Neutrophil (primary cell): ENCODE measurements around the gene PTPRN2.

ENCODE experiments used
- H3K27ac ChIP-seq: fragments of 200-600 bp; sonication (generic); 2 replicates; pipeline ENCODE4 v1.5.1; 2016; ENCODE audit warnings: mild to moderate bottlenecking, moderate library complexity
- H3K27me3 ChIP-seq: fragments of 200-600 bp; sonication (generic); 2 replicates; pipeline ENCODE4 v1.6.0; 2016; ENCODE audit warnings: mild to moderate bottlenecking
- H3K36me3 ChIP-seq: fragments of 200-600 bp; sonication (generic); 2 replicates; pipeline ENCODE4 v1.5.1; 2017
- H3K4me1 ChIP-seq, 2 experiments: fragments of 200-600 bp in 1 of 2; sonication (generic) in 1 of 2; 1 replicate in 1 of 2; 2 replicates in 1 of 2; pipeline versions ENCODE4 v1.5.1 to v1.6.1; 2013 to 2016; ENCODE audit warnings: low read depth in 1 of 2, low read length in 1 of 2, mild to moderate bottlenecking in 1 of 2, moderate library complexity in 1 of 2; ENCODE audit not compliant: control insufficient read depth in 1 of 2, insufficient read depth in 1 of 2
- H3K4me3 ChIP-seq, 2 experiments: fragments of 200-600 bp in 1 of 2; sonication (generic) in 1 of 2; 1 replicate in 1 of 2; 2 replicates in 1 of 2; pipeline ENCODE4 v1.5.1; 2013 to 2016; ENCODE audit warnings: low read depth in 1 of 2, low read length in 1 of 2, mild to moderate bottlenecking in 1 of 2, moderate library complexity in 1 of 2
- H3K9me3 ChIP-seq: fragments of 200-600 bp; sonication (generic); 2 replicates; pipeline ENCODE4 v1.5.1; 2016
- TF ChIP-seq, protein P1 (sequence below): fragments of 200-600 bp; sonication (generic); IDR thresholded peaks from 2 replicates; pipeline ENCODE4 v1.5.1; 2016; ENCODE audit warnings: antibody characterized with exemption

PTPRN2 gene

DNA sequence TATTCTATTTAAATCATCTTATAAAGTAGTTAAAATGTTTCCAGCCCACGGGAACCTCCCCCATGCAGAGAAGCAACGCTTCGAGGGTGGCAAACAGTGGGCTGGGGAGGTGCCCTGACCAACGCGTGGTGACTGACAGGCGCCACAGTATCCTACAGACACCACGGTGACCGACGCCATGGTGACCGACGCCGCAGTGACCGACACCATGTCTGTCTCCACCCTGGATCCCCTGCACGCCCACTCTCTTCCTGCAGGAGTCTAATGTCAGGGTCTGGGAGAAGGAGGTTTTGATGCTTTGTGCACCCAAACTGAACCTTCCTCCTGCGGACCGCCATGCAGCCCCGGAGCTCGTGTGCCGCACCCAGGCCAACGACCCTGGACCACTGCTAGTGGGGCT, 464.4 kb downstream of the PTPRN2 start:
- no peaks in the 10 kb centered on the region for H3K4me1 ChIP-seq
- no peaks in the 10 kb centered on the region for H3K36me3 ChIP-seq
- no peaks in the 10 kb centered on the region for H3K27me3 ChIP-seq
- no peak overlapping the region for H3K4me3 ChIP-seq
- H3K9me3 ChIP-seq, result no peaks in the 10 kb centered on the region
- H3K27ac ChIP-seq, result no peak overlapping the region
- TF ChIP-seq, protein P1, sequence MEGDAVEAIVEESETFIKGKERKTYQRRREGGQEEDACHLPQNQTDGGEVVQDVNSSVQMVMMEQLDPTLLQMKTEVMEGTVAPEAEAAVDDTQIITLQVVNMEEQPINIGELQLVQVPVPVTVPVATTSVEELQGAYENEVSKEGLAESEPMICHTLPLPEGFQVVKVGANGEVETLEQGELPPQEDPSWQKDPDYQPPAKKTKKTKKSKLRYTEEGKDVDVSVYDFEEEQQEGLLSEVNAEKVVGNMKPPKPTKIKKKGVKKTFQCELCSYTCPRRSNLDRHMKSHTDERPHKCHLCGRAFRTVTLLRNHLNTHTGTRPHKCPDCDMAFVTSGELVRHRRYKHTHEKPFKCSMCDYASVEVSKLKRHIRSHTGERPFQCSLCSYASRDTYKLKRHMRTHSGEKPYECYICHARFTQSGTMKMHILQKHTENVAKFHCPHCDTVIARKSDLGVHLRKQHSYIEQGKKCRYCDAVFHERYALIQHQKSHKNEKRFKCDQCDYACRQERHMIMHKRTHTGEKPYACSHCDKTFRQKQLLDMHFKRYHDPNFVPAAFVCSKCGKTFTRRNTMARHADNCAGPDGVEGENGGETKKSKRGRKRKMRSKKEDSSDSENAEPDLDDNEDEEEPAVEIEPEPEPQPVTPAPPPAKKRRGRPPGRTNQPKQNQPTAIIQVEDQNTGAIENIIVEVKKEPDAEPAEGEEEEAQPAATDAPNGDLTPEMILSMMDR, result no peak

DNA sequence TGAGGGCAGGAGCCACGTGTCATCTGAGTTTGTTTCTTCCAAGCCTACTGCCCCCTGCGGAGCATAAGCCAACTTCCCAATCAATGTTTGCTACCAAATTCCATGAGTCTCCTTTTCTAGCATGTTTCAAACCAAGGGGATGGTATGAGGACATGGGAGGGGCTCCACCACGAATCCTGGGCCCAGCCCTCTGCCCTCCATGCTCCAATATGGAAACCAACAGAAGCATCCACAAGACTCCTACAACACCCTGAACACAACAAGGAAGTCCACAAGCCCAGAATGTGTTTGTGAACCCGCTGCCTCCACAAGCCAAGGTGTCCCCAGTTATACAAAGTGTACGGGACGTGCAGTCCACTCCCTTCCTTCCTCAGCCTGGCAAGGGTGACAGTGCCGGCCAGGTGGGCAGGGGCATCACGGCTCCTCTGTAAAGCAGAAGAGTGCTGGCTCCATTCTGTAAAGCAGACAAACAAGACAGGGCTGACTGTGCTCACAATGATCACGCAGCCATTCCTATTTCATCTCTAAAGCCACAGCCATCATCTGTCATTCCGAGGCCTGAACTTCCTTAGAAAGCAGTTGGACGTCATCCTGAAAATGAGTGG, 466.1 kb downstream of the PTPRN2 start:
- no peaks in the 10 kb centered on the region for H3K36me3 ChIP-seq
- no peak overlapping the region for H3K27ac ChIP-seq
- H3K27me3 ChIP-seq, result no peaks in the 10 kb centered on the region
- H3K4me1 ChIP-seq, result no peaks in the 10 kb centered on the region
- H3K4me3 ChIP-seq, result no peak overlapping the region
- H3K9me3 ChIP-seq, result no peaks in the 10 kb centered on the region
- TF ChIP-seq, protein P1, result no peak

DNA sequence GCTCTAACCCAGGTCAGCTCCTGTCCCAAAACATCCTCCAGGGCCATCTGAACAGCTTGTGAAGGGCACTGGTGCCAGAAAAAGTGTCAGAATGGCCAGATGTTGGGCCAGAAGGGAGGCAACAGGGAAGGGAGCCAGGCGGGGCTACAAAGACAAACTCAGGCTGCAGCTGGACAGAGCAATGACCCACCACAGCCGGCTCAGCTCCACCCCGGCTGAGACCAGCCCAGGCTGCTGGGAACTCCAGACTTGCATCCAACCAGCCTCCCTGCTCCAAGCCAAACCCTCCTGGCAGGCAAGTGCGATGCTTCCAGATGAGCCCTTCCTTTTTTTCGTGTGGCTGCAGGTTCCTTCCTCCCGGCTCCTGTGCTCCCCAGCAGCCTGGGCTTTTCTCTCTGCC, 466.9 kb downstream of the PTPRN2 start:
- TF ChIP-seq, protein P1, result no peak
- Histone ChIP-seq H3K27me3 (no peaks in the 10 kb centered on the region), H3K27ac (no peak overlapping the region), H3K36me3 (no peaks in the 10 kb centered on the region), H3K4me1 (no peaks in the 10 kb centered on the region), H3K9me3 (no peaks in the 10 kb centered on the region), H3K4me3 (no peak overlapping the region)

DNA sequence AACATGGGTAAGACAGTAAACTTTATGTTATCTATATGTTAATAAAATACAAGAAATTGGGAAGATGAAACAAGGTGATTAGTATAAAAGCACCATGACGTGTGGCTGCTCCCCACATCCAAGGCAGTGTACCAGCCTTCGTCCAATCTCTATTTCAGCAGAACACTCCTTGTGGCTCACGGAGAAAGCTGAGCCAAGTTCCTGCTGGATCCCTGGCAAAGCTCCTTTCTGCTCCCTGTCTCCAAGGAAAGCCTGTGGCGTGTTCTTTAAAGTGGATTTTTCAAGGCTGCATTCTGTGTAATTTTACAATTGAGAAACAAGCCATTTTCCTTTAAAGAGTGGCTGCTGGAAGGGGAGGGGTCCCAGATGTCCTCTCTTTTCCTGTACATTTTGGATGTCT, 467.3 kb downstream of the PTPRN2 start:
- no peaks in the 10 kb centered on the region for H3K4me1 ChIP-seq
- TF ChIP-seq, protein P1, result no peak
- no peak overlapping the region for H3K4me3 ChIP-seq
- no peaks in the 10 kb centered on the region for H3K27me3 ChIP-seq
- H3K27ac ChIP-seq, result no peak overlapping the region
- no peaks in the 10 kb centered on the region for H3K9me3 ChIP-seq
- no peaks in the 10 kb centered on the region for H3K36me3 ChIP-seq

DNA sequence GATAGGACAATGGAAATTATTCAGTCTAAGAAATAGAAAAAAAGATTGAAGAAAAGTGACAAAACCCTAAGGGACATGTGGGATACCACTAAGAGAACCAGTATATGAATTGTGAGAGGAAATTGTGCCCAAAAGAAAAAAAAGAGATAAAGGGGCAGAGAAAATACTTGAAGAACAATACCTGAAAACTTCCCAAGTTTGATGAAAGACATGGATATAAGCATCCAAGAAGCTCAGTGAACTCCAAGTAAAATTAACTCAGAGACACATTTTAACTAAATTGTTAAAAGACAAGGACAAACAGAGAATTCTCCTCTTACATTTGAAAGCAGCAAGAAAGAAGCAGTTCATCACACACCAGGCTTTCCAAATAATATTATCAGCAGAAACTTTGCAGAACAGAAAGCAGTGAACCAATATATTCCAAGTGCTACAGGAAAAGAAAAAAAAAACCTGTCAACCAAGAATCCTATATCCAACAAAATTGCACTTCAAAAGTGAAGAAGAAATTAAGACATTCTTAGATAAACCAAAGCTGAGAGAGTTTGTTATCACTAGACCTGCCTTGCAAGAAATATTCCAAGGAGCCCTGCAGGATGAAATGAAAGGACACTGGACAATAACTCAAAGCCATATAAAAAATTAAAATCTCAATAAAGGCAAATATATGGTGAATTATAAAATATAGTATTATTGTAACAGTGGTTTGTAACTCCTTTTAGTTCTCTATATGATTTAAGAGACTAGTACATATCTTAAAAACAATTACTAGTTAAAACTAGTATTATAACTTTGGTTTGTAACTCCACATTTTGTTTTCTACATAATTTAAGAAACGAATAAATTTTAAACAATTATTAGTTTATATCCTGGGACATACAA, 470.0 kb downstream of the PTPRN2 start:
- no peaks in the 10 kb centered on the region for H3K36me3 ChIP-seq
- H3K9me3 ChIP-seq, result no peaks in the 10 kb centered on the region
- TF ChIP-seq, protein P1, result no peak
- no peaks in the 10 kb centered on the region for H3K27me3 ChIP-seq
- H3K27ac ChIP-seq, result no peak overlapping the region
- no peaks in the 10 kb centered on the region for H3K4me1 ChIP-seq
- H3K4me3 ChIP-seq, result no peak overlapping the region
